Measurements from ENCODE around the gene RNF227.

DNA sequence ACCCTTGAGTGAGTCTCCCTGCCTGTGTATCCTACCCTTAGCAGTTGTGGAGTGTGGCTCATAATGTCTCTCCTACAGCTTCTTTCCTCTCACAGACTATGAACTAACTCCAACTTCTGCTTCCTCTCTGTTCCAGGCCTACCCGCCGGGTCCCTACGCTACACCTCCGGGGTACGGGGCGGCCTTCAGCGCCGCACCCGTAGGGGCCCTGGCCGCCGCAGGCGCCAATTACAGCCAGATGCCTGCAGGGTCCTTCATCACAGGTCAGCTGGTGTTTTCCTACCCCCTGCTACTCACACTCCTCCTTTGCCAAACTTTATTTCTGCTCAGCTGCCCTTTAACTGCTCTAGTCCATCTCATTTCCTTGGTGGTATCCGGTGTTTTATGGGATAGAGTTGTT, 5.4 kb downstream of the RNF227 start:
- TF ChIP-seq POLR2A (IDR thresholded peaks at IDR 0.05; ENCODE audit: low read depth, low read length): no peak
- TF ChIP-seq TAF1 (IDR thresholded peaks at IDR 0.05; ENCODE audit: low read depth, low read length): no peak
- TF ChIP-seq POLR2AphosphoS5 (IDR thresholded peaks at IDR 0.05; ENCODE audit: low read depth, low read length): no peak
- TF ChIP-seq SPI1 (IDR thresholded peaks at IDR 0.05; ENCODE audit: low read depth, low read length): no peak
- TF ChIP-seq PAX5 (IDR thresholded peaks at IDR 0.05; ENCODE audit: insufficient read depth, low read length, severe bottlenecking): no peak

Measured in GM12891 (cell line).